ENCODE data around the gene ACOT11. TPM values are rescaled to one million over a fixed set of nuclear protein-coding genes. Genes with fewer than 3 reads are reported as not detected.
"Not testable (repeated sequence)": the region's sequence is repeated elsewhere in the genome, so short reads cannot be mapped to it uniquely, and the experiment has no call there.

ACOT11 gene
- total and polyA plus RNA-seq, 9 donors: 3.0 to 28.4 (median 14.7) TPM

DNA sequence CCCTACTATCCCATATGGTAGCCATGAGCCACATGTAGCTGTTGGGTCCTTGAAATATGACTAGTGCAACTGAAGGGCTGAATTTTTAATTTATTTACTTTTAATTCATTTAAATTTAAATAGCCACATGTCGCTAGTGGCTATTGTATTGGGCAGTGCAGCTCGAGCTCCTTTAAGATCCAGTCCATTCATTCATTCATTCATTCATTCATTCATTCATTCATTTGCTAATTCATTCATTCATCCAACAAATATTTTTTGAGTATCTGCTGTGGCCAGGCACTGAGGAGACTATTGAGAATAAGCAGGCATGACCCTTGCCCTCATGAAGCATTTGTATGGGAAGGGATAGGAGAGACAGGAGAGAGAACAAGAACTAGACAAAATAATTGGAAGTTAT, 29.5 kb upstream of the ACOT11 start:
- no peaks in the 10 kb centered on the region for H3K9me3 ChIP-seq
- intact Hi-C loops (cut with DNase I): no loop called here
- H3K4me1 ChIP-seq (ENCODE audit: insufficient read depth): no peaks in the 10 kb centered on the region
- H3K27me3 ChIP-seq: no peaks in the 10 kb centered on the region
- no peak overlapping the region for H3K27ac ChIP-seq
- no peaks in the 10 kb centered on the region for H3K36me3 ChIP-seq
- DNase-seq: no peak
- 84 to 91% (median 88%) methylated on average over 2 of the region's 2 CpGs for WGBS, 3 donors
- TF ChIP-seq POLR2A (IDR thresholded peaks at IDR 0.05): no peak
- TF ChIP-seq EP300 (IDR thresholded peaks at IDR 0.05): no peak
- TF ChIP-seq, protein P1, sequence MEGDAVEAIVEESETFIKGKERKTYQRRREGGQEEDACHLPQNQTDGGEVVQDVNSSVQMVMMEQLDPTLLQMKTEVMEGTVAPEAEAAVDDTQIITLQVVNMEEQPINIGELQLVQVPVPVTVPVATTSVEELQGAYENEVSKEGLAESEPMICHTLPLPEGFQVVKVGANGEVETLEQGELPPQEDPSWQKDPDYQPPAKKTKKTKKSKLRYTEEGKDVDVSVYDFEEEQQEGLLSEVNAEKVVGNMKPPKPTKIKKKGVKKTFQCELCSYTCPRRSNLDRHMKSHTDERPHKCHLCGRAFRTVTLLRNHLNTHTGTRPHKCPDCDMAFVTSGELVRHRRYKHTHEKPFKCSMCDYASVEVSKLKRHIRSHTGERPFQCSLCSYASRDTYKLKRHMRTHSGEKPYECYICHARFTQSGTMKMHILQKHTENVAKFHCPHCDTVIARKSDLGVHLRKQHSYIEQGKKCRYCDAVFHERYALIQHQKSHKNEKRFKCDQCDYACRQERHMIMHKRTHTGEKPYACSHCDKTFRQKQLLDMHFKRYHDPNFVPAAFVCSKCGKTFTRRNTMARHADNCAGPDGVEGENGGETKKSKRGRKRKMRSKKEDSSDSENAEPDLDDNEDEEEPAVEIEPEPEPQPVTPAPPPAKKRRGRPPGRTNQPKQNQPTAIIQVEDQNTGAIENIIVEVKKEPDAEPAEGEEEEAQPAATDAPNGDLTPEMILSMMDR (IDR thresholded peaks at IDR 0.05): no peak
- H3K4me3 ChIP-seq: no peak overlapping the region

DNA sequence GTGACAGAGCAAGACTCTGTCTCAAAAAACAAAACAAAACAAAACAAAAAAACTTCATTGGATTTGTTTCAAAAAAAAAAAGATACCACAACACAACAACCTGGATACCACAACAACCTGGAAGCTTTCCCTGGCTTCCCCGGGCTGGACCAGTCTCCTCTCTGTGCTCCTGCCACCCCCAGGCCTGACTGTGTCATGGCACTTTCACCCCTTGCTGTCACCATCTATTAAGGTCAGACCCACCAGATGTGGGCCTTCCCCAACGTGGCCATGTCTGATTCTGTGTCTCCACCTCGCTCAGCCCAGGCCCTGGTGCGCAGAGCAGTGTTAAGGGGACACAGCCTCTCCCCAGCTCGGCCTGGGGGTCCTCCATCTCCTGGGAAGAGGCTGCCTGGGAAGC, 28.3 kb upstream of the ACOT11 start:
- DNase-seq: no peak
- 60 to 62% (median 61%) methylated on average over 5 of the region's 5 CpGs for WGBS, 3 donors
- Histone ChIP-seq H3K4me3 (no peak overlapping the region), H3K27me3 (no peaks in the 10 kb centered on the region), H3K36me3 (no peaks in the 10 kb centered on the region), H3K27ac (no peak overlapping the region), H3K4me1 (ENCODE audit: insufficient read depth) (no peaks in the 10 kb centered on the region), H3K9me3 (no peaks in the 10 kb centered on the region)
- intact Hi-C loops (cut with DNase I): no loop called here
- TF ChIP-seq POLR2A (IDR thresholded peaks at IDR 0.05): no peak
- TF ChIP-seq, protein P1 (IDR thresholded peaks at IDR 0.05): no peak
- no peak for TF ChIP-seq EP300 (IDR thresholded peaks at IDR 0.05)

DNA sequence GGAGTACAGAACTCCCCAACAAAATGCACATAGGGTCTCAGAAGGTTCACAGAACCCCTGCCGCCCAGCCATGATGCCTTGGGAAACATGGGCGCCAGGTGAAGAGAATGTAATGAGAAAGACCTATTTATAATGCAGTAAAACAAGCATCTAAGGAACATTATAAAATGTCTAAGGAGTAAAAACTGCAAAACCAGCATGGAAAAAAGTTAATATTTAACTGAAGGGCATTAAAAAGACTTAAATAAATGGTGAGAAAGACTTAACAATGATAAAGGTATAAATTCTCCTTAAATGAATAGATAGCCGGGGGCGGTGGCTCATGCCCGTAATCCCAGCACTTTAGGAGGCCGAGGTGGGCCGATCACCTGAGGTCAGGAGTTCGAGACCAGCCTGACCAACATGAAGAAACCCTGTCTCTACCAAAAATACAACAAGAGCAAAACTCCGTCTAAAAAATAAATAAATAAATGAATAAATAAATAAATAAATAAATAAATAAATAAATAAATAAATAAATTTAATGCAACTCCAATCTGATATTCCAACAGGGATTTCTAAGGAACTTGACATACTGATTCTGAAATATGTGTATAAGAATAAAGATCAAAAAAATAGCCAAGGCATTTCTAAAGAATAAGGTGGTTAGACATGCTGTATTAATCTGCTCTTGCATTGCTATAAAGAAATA, 27.3 kb upstream of the ACOT11 start:
- no peak overlapping the region for H3K4me3 ChIP-seq
- no peak for TF ChIP-seq EP300 (IDR thresholded peaks at IDR 0.05)
- TF ChIP-seq, protein P1 (IDR thresholded peaks at IDR 0.05): no peak
- H3K27me3 ChIP-seq: no peaks in the 10 kb centered on the region
- WGBS, 3 donors: 87 to 90% (median 88%) methylated on average over 9 of the region's 9 CpGs
- no peaks in the 10 kb centered on the region for H3K36me3 ChIP-seq
- intact Hi-C loops (cut with DNase I): no loop called here
- no peak overlapping the region for H3K27ac ChIP-seq
- H3K9me3 ChIP-seq: no peaks in the 10 kb centered on the region
- no peaks in the 10 kb centered on the region for H3K4me1 ChIP-seq (ENCODE audit: insufficient read depth)
- DNase-seq: no peak

DNA sequence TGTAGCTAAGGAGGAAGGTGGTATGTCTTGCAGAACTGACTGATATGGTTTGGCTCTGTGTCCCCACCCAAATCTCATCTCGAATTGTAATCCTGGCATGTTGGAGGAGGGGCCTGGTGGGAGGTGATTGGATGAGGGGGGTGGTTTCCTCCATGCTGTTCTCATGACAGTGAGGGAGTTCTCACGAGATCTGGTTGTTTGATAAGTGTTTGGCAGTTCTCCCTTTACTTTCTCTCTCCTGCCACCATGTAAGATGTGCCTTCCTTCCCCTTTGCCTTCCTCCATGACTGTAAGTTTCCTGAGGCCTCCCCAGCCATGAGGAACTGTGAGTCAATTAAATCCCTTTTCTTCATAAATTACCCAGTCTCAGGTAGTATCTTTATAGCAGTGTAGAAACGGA, 21.5 kb upstream of the ACOT11 start:
- not testable (repeated sequence) for DNase-seq

DNA sequence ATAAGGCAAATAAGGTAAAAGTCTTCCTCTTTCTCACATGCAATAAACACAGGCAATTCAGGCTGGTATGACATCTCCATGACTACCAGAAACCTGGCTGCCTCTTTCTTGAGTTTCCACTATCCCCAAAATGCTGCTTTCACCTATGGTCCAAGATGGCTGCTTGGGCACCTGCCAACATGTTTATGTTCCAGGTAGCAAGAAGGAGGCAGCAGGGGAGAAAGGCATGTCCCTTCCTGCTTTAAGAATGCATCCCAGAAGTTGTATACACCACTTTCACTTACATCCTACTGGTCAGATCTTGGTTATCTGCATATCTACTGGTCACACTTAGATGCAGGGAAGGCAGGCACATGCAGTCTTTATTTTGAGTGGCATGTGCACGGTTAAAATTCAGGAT, 19.4 kb upstream of the ACOT11 start:
- TF ChIP-seq EP300 (IDR thresholded peaks at IDR 0.05) (no peak), POLR2A (IDR thresholded peaks at IDR 0.05) (no peak)
- TF ChIP-seq, protein P1 (IDR thresholded peaks at IDR 0.05): no peak
- DNase-seq: no peak
- H3K9me3 ChIP-seq: no peaks in the 10 kb centered on the region
- no peaks in the 10 kb centered on the region for H3K4me1 ChIP-seq (ENCODE audit: insufficient read depth)
- intact Hi-C loops (cut with DNase I): no loop called here
- no peaks in the 10 kb centered on the region for H3K27me3 ChIP-seq
- no peak overlapping the region for H3K4me3 ChIP-seq
- no peaks in the 10 kb centered on the region for H3K36me3 ChIP-seq
- 70 to 83% (median 80%) methylated on average over 1 of the region's 1 CpG for WGBS, 3 donors
- H3K27ac ChIP-seq: no peak overlapping the region

More for the DNA sequence above, 21.5 kb upstream of the ACOT11 start:
- H3K9me3 ChIP-seq; H3K36me3 ChIP-seq; H3K4me1 ChIP-seq (ENCODE audit: insufficient read depth); H3K4me3 ChIP-seq; H3K27ac ChIP-seq; intact Hi-C loops (cut with DNase I); H3K27me3 ChIP-seq: not testable (repeated sequence)
- 71 to 81% (median 71%) methylated on average over 3 of the region's 3 CpGs for WGBS, 3 donors

All from ovary (tissue), 9 donors.